ENCODE measurements around the gene SLC9C1.

GRCh38 chr3:112304611-112305010 lies 10.6 kb upstream of the SLC9C1 start:
- TF ChIP-seq CTCF (conservative IDR thresholded peaks at IDR 0.05; ENCODE audit: low read depth, low read length) (no peak; the same call in 1 of the 2 replicates), EZH2 (IDR thresholded peaks at IDR 0.05; ENCODE audit: low read length, unreplicated experiment) (no peak), EZH2phosphoT487 (IDR thresholded peaks at IDR 0.05; ENCODE audit: borderline replicate concordance, low read length) (no peak)
